Neural cell (in vitro differentiated cells): ENCODE results near the gene CCDC24. TPM values are rescaled to one million over a fixed set of nuclear protein-coding genes. Genes with fewer than 3 reads are reported as not detected.

Experiments
- H2AFZ ChIP-seq: fragments of 200-600, 300-800 bp; sonication (generic), shearing (Covaris generic); 2 replicates; pipeline ENCODE4 v1.6.0; 2014; ENCODE audit warnings: low read depth, mild to moderate bottlenecking, antibody characterized with exemption, low read length, moderate library complexity
- H3F3A ChIP-seq: fragments of 200-600 bp; shearing (Covaris generic); 2 replicates; pipeline ENCODE4 v1.6.1; 2016; ENCODE audit warnings: mild to moderate bottlenecking, moderate library complexity, mixed read lengths, antibody characterized with exemption, low read length; ENCODE audit not compliant: insufficient read depth, poor library complexity, severe bottlenecking
- H3K27ac ChIP-seq: fragments of 200-600, 300-800 bp; sonication (generic), shearing (Covaris generic); 2 replicates; pipeline ENCODE4 v1.5.1; 2014; ENCODE audit warnings: mild to moderate bottlenecking, low read length, moderate library complexity
- H3K27me3 ChIP-seq: fragments of 300-800, 200-600 bp; sonication (generic), shearing (Covaris generic); 2 replicates; pipeline ENCODE4 v1.6.0; 2014; ENCODE audit warnings: mild to moderate bottlenecking, low read depth, low read length, moderate library complexity; ENCODE audit not compliant: insufficient read depth
- H3K36me3 ChIP-seq: fragments of 300-800, 200-600 bp; sonication (generic), shearing (Covaris generic); 2 replicates; pipeline ENCODE4 v1.5.1; 2014; ENCODE audit warnings: mild to moderate bottlenecking, antibody characterized with exemption, low read length, moderate library complexity; ENCODE audit not compliant: insufficient read depth
- H3K4me2 ChIP-seq: fragments of 300-800, 200-600 bp; sonication (generic), shearing (Covaris generic); 2 replicates; pipeline ENCODE4 v1.6.0; 2014; ENCODE audit warnings: mild to moderate bottlenecking, low read length
- H3K4me3 ChIP-seq: fragments of 300-800, 200-600 bp; sonication (generic), shearing (Covaris generic); 2 replicates; pipeline ENCODE4 v1.5.1; 2014; ENCODE audit warnings: mild to moderate bottlenecking, low read length, moderate library complexity
- H3K79me2 ChIP-seq: fragments of 200-600 bp; shearing (Covaris generic); replicated peaks from 2 replicates; pipeline ENCODE4 v1.6.0; 2014; ENCODE audit warnings: mild to moderate bottlenecking, low read length, moderate library complexity; ENCODE audit not compliant: insufficient read depth
- H3K9ac ChIP-seq: fragments of 300-800, 200-600 bp; sonication (generic), shearing (Covaris generic); 2 replicates; pipeline ENCODE4 v1.6.1; 2016; ENCODE audit warnings: mild to moderate bottlenecking, low read length, mixed read lengths
- H3K9me2 ChIP-seq: fragments of 200-600 bp; shearing (Covaris generic); 2 replicates; pipeline ENCODE4 v1.6.1; 2016; ENCODE audit warnings: mild to moderate bottlenecking, low read length, mixed read lengths; ENCODE audit not compliant: insufficient read depth
- H3K9me3 ChIP-seq: fragments of 200-600, 300-800 bp; sonication (generic), shearing (Covaris generic); 2 replicates; pipeline ENCODE4 v1.6.1; 2016; ENCODE audit warnings: mild to moderate bottlenecking, mixed run types, low read length, moderate library complexity, mixed read lengths
- H4K20me1 ChIP-seq: fragments of 200-600 bp; shearing (Covaris generic); 2 replicates; pipeline ENCODE4 v1.6.1; 2016; ENCODE audit warnings: mild to moderate bottlenecking, mixed run types; ENCODE audit not compliant: insufficient read depth
- CTCF ChIP-seq: fragments of 450-650 bp; IDR thresholded peaks from 2 replicates; pipeline ENCODE4 v1.5.1; 2014; ENCODE audit warnings: antibody characterized with exemption, mild to moderate bottlenecking, moderate library complexity; ENCODE audit not compliant: poor library complexity, severe bottlenecking
- EP300 ChIP-seq: fragments of 450-650 bp; conservative IDR thresholded peaks from 2 replicates; pipeline ENCODE4 v1.6.1; 2014; ENCODE audit warnings: antibody characterized with exemption, mild to moderate bottlenecking, moderate library complexity; ENCODE audit not compliant: poor library complexity, severe bottlenecking
- EZH2 ChIP-seq: fragments of 200-600, 300-800 bp; shearing (Covaris generic), sonication (generic); IDR thresholded peaks from 2 replicates; pipeline ENCODE4 v1.6.1; 2014; ENCODE audit warnings: antibody characterized with exemption, low read length, borderline replicate concordance, mild to moderate bottlenecking; ENCODE audit not compliant: insufficient read depth, poor library complexity, severe bottlenecking
- MXI1 ChIP-seq: fragments of 450-650 bp; conservative IDR thresholded peaks from 2 replicates; pipeline ENCODE4 v1.6.1; 2014; ENCODE audit warnings: antibody characterized with exemption, mild to moderate bottlenecking; ENCODE audit not compliant: poor library complexity, severe bottlenecking
- POLR2AphosphoS5 ChIP-seq: IDR thresholded peaks from 2 replicates; pipeline ENCODE4 v1.6.1; 2012
- RAD21 ChIP-seq: fragments of 450-650 bp; conservative IDR thresholded peaks from 2 replicates; pipeline ENCODE4 v1.6.1; 2014; ENCODE audit warnings: antibody characterized with exemption, mild to moderate bottlenecking, moderate library complexity
- REST ChIP-seq: IDR thresholded peaks from 2 replicates; pipeline ENCODE4 v1.6.1; 2012; ENCODE audit warnings: borderline replicate concordance
- SMC3 ChIP-seq: fragments of 450-650 bp; conservative IDR thresholded peaks from 2 replicates; pipeline ENCODE4 v1.6.1; 2014; ENCODE audit warnings: antibody characterized with exemption, mild to moderate bottlenecking, moderate library complexity; ENCODE audit not compliant: poor library complexity
- TAF1 ChIP-seq: IDR thresholded peaks from 2 replicates; pipeline ENCODE4 v1.6.1; 2012; ENCODE audit warnings: low read depth
- polyA plus RNA-seq: library from polyadenylated mRNA; depleted of rRNA; stranded (reverse); fragments of >200 nt; gene quantifications from 2 replicates; pipeline ENCODE4 v1.2.3, GENCODE V29; 2014

CCDC24 gene
- polyA plus RNA-seq, 1 donor from 2014 or later: 16.5 TPM

- H3K79me2 ChIP-seq: no peaks in the 10 kb centered on the region
- no peaks in the 10 kb centered on the region for H3K27me3 ChIP-seq
- H3K4me2 ChIP-seq: no peak overlapping the region
- H4K20me1 ChIP-seq: no peaks in the 10 kb centered on the region
- no peaks in the 10 kb centered on the region for H3K9me3 ChIP-seq
- no peaks in the 10 kb centered on the region for H3K9me2 ChIP-seq
- no peak overlapping the region for H3K4me3 ChIP-seq
- H2AFZ ChIP-seq: no peak overlapping the region
- no peak overlapping the region for H3K9ac ChIP-seq
- H3F3A ChIP-seq: no peaks in the 10 kb centered on the region
- TF ChIP-seq TAF1: no peak
- no peak for TF ChIP-seq EP300
- TF ChIP-seq SMC3: no peak
- no peak for TF ChIP-seq CTCF
- TF ChIP-seq RAD21: no peak
- no peak for TF ChIP-seq REST
- no peak for TF ChIP-seq EZH2
- no peak for TF ChIP-seq MXI1
- no peak for TF ChIP-seq POLR2AphosphoS5
- no peaks in the 10 kb centered on the region for H3K36me3 ChIP-seq
- H3K27ac ChIP-seq: no peak overlapping the region
Measured at GRCh38 chr1:44043176-44044070, 52.0 kb downstream of the CCDC24 start.

GRCh38 chr1:44044071-44044801, 52.8 kb downstream of the CCDC24 start:
- Histone ChIP-seq H3K36me3 (no peaks in the 10 kb centered on the region), H3K27ac (no peak overlapping the region), H3K9ac (no peak overlapping the region), H3K9me3 (no peaks in the 10 kb centered on the region), H3K27me3 (no peaks in the 10 kb centered on the region), H3K79me2 (no peaks in the 10 kb centered on the region), H3K9me2 (no peaks in the 10 kb centered on the region), H3K4me3 (no peak overlapping the region), H4K20me1 (no peaks in the 10 kb centered on the region), H2AFZ (no peak overlapping the region), H3F3A (no peaks in the 10 kb centered on the region), H3K4me2 (no peak overlapping the region)
- TF ChIP-seq RAD21: no peak
